ENCODE measurements around the gene DNAJC25. TPM values are rescaled to one million over a fixed set of nuclear protein-coding genes. Genes with fewer than 3 reads are reported as not detected.

DNAJC25 gene
- total RNA-seq, 1 experiment from 2014 or later = 7.9 TPM

GRCh38 chr9:111630182-111630963, 761 bp upstream of the DNAJC25 start:
- Histone ChIP-seq H3K4me2 (peak overlapping the region; percentile 98), H2AFZ (peak overlapping the region; percentile 97), H3K4me3 (peak overlapping the region; percentile 73), H3K9me3 (ENCODE audit: insufficient read depth, low read depth) (peaks cover 2% of the 10 kb centered on the region; the same call in 1 of the 2 replicates), H3K79me2 (ENCODE audit: low read depth) (peaks cover 41% of the 10 kb centered on the region), H3K27me3 (ENCODE audit: insufficient read depth, low read depth) (no peaks in the 10 kb centered on the region), H3F3A (ENCODE audit: insufficient read depth, low read depth) (peaks cover 5% of the 10 kb centered on the region), H3K4me1 (replicated peaks; ENCODE audit: insufficient read depth) (peaks cover 23% of the 10 kb centered on the region), H3K36me3 (ENCODE audit: low read depth) (0 out of 2 replicates have a peak, but pooled peaks cover 7% of the 10 kb centered on the region), H3K9me2 (ENCODE audit: insufficient read depth) (no peaks in the 10 kb centered on the region), H4K20me1 (ENCODE audit: insufficient read depth) (peaks cover 22% of the 10 kb centered on the region), H3K27ac (peak overlapping the region; percentile 45)
- no peak for TF ChIP-seq EZH2 (IDR thresholded peaks at IDR 0.05; ENCODE audit: low read depth)
- TF ChIP-seq, protein P1, sequence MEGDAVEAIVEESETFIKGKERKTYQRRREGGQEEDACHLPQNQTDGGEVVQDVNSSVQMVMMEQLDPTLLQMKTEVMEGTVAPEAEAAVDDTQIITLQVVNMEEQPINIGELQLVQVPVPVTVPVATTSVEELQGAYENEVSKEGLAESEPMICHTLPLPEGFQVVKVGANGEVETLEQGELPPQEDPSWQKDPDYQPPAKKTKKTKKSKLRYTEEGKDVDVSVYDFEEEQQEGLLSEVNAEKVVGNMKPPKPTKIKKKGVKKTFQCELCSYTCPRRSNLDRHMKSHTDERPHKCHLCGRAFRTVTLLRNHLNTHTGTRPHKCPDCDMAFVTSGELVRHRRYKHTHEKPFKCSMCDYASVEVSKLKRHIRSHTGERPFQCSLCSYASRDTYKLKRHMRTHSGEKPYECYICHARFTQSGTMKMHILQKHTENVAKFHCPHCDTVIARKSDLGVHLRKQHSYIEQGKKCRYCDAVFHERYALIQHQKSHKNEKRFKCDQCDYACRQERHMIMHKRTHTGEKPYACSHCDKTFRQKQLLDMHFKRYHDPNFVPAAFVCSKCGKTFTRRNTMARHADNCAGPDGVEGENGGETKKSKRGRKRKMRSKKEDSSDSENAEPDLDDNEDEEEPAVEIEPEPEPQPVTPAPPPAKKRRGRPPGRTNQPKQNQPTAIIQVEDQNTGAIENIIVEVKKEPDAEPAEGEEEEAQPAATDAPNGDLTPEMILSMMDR (conservative IDR thresholded peaks at IDR 0.05) = no peak
- CTCF ChIA-PET = interaction anchor here (1.1 kb wide), 1 partner anchor 444 kb away, joined by 12 read pairs; no protein-coding TSS in a partner anchor
- POLR2A ChIA-PET (ENCODE audit: unreplicated experiment) = interaction anchor here (0.7 to 1.1 kb wide), 8 partner anchors 14 to 1088 kb away, joined by 3 to 12 read pairs (median 4); partner anchors contain the start of genes GNG10 and INIP
- BruUV-seq (replicated peaks) = TSS peak; percentile 98
- intact Hi-C loops (cut with micrococcal nuclease; ENCODE audit: unreplicated experiment) = no loop called here
- DNase-seq = no peak

- peaks cover 23% of the 10 kb centered on the region for H3K4me1 ChIP-seq (replicated peaks; ENCODE audit: insufficient read depth)
- H3K36me3 ChIP-seq (ENCODE audit: low read depth) = 0 out of 2 replicates have a peak, but pooled peaks cover 7% of the 10 kb centered on the region
- peaks cover 2% of the 10 kb centered on the region; the same call in 1 of the 2 replicates for H3K9me3 ChIP-seq (ENCODE audit: insufficient read depth, low read depth)
- intact Hi-C loops (cut with micrococcal nuclease; ENCODE audit: unreplicated experiment) = loop anchor here (1.0 kb wide), 2 partner anchors 32 kb away; partner anchors contain the start of gene PTGR1
- H3K27me3 ChIP-seq (ENCODE audit: insufficient read depth, low read depth) = no peaks in the 10 kb centered on the region
- H3K9me2 ChIP-seq (ENCODE audit: insufficient read depth) = no peaks in the 10 kb centered on the region
- H3F3A ChIP-seq (ENCODE audit: insufficient read depth, low read depth) = peaks cover 10% of the 10 kb centered on the region
- POLR2A ChIA-PET (ENCODE audit: unreplicated experiment) = interaction anchor here (0.6 to 1.1 kb wide), 9 partner anchors 15 to 1087 kb away, joined by 3 to 12 read pairs (median 4); partner anchors contain the start of genes GNG10 and INIP
- TF ChIP-seq EZH2 (IDR thresholded peaks at IDR 0.05; ENCODE audit: low read depth) = no peak
- TF ChIP-seq, protein P1 (conservative IDR thresholded peaks at IDR 0.05) = no peak
- no TSS peak for BruUV-seq (replicated peaks)
- peak overlapping the region; percentile 73 for H3K4me3 ChIP-seq
- CTCF ChIA-PET = interaction anchor here (1.1 kb wide), 1 partner anchor 444 kb away, joined by 12 read pairs; no protein-coding TSS in a partner anchor
- DNase-seq = no peak
- H4K20me1 ChIP-seq (ENCODE audit: insufficient read depth) = peaks cover 27% of the 10 kb centered on the region
- H3K27ac ChIP-seq = peak overlapping the region; percentile 45
- H3K79me2 ChIP-seq (ENCODE audit: low read depth) = peaks cover 46% of the 10 kb centered on the region
- H2AFZ ChIP-seq = peak overlapping the region; percentile 97
- peak overlapping the region; percentile 98 for H3K4me2 ChIP-seq
Observed at GRCh38 chr9:111630964-111631213, 245 bp upstream of the DNAJC25 start.

GRCh38 chr9:111632060-111632459, 926 bp downstream of the DNAJC25 start:
- H2AFZ ChIP-seq = no peak overlapping the region; the same call in 1 of the 2 replicates
- TSS peak; percentile 37 for BruUV-seq (replicated peaks)
- H3K4me3 ChIP-seq = peak overlapping the region; percentile 73
- peaks cover 58% of the 10 kb centered on the region for H3K79me2 ChIP-seq (ENCODE audit: low read depth)
- 0 out of 2 replicates have a peak, but pooled peaks cover 7% of the 10 kb centered on the region for H3K36me3 ChIP-seq (ENCODE audit: low read depth)
- H3F3A ChIP-seq (ENCODE audit: insufficient read depth, low read depth) = peaks cover 15% of the 10 kb centered on the region
- H3K4me1 ChIP-seq (replicated peaks; ENCODE audit: insufficient read depth) = peaks cover 29% of the 10 kb centered on the region
- POLR2A ChIA-PET (ENCODE audit: unreplicated experiment) = no interaction called here
- no peak for DNase-seq
- H3K9me2 ChIP-seq (ENCODE audit: insufficient read depth) = no peaks in the 10 kb centered on the region
- no peak for TF ChIP-seq EZH2 (IDR thresholded peaks at IDR 0.05; ENCODE audit: low read depth)
- TF ChIP-seq, protein P1 (conservative IDR thresholded peaks at IDR 0.05) = no peak
- H3K27ac ChIP-seq = peak overlapping the region; percentile 63
- intact Hi-C loops (cut with micrococcal nuclease; ENCODE audit: unreplicated experiment) = no loop called here
- H3K27me3 ChIP-seq (ENCODE audit: insufficient read depth, low read depth) = no peaks in the 10 kb centered on the region
- peaks cover 2% of the 10 kb centered on the region; the same call in 1 of the 2 replicates for H3K9me3 ChIP-seq (ENCODE audit: insufficient read depth, low read depth)
- peak overlapping the region; percentile 86 for H3K4me2 ChIP-seq
- CTCF ChIA-PET = no interaction called here
- H4K20me1 ChIP-seq (ENCODE audit: insufficient read depth) = peaks cover 36% of the 10 kb centered on the region
